Heart right ventricle (tissue), 16 donors: ENCODE data around the gene FNDC11. TPM values are rescaled to one million over a fixed set of nuclear protein-coding genes. Genes with fewer than 3 reads are reported as not detected.

Experiments used
- ATAC-seq, 8 donors: fragments of 200-7000 bp; cut with Tn5 transposase; one replicate each; pipeline ENCODE4 v1.9.1; 2020; ENCODE audit warnings: mild to moderate bottlenecking in 8 of 8, moderate library complexity in 8 of 8, moderate number of reproducible peaks in 1 of 8
- DNase-seq, 2 donors: peaks; one replicate each; pipeline ENCODE4 v3.0.0-alpha.2; 2020
- H3K27ac ChIP-seq, 10 donors: fragments of 200-600 bp; sonication (generic) in 2 of 10; one replicate each; pipeline versions ENCODE4 v1.5.0 to v1.8.0; 2020 to 2022; ENCODE audit warnings: mild to moderate bottlenecking in 3 of 10
- H3K27me3 ChIP-seq, 7 donors: fragments of 200-600 bp; one replicate each; pipeline ENCODE4 v1.8.0; 2021 to 2022; ENCODE audit warnings: mild to moderate bottlenecking in 2 of 7
- H3K36me3 ChIP-seq, 9 donors: fragments of 200-600 bp; sonication (generic) in 1 of 9; one replicate each; pipeline versions ENCODE4 v1.5.0 to v1.8.0; 2020 to 2022; ENCODE audit warnings: mild to moderate bottlenecking in 2 of 9
- H3K4me1 ChIP-seq, 9 donors: fragments of 200-600 bp; sonication (generic) in 1 of 9; one replicate each; pipeline versions ENCODE4 v1.5.0 to v1.8.0; 2020 to 2022; ENCODE audit warnings: mild to moderate bottlenecking in 4 of 9
- H3K4me3 ChIP-seq, 10 donors: fragments of 200-600 bp; sonication (generic) in 2 of 10; one replicate each; pipeline versions ENCODE4 v1.5.0 to v1.8.0; 2020 to 2022; ENCODE audit warnings: mild to moderate bottlenecking in 7 of 10, moderate library complexity in 2 of 10
- H3K9me3 ChIP-seq, 11 donors: fragments of 200-600 bp in 10 of 11; sonication (generic) in 2 of 11; one replicate each; pipeline versions ENCODE4 v1.5.0 to v1.8.0; 2013 to 2022; ENCODE audit warnings: mild to moderate bottlenecking in 2 of 11, control low read depth in 1 of 11, moderate library complexity in 1 of 11
- WGBS, 2 donors: extraction: QIAGEN DNeasy Blood & Tissue Kit; methylation state at CpG; one replicate each; pipeline ENCODE4 v1.1.7; 2013; ENCODE audit warnings: inconsistent platforms in 1 of 2; 5-methylcytosine and 5-hydroxymethylcytosine counted together
- intact Hi-C, 10 donors: fragments of 100-400 bp; cut with DNase I; formaldehyde crosslinking; loops; one replicate each; pipeline versions ENCODE4 v1.11.1 to v1.14.2; 2022
- polyA plus RNA-seq, 2 donors: library from polyadenylated mRNA; stranded (reverse); fragments of 200-250 nt; gene quantifications; one replicate each; pipeline ENCODE4 v1.2.3, GENCODE V29; 2013
- total RNA-seq, 10 donors: library from RNA; stranded (reverse); fragmentation: NEBNext Ultra II Directional in 3 of 10; extraction: Animal tissue kit (Norgen Biotek cat#: 25700) in 3 of 10; gene quantifications; one replicate each; pipeline versions ENCODE4 v1.2.1 to v1.2.4, GENCODE V29; 2021 to 2023
- TF ChIP-seq, protein P1 (sequence below), 9 donors: fragments of 200-600 bp; sonication (generic) in 2 of 9; IDR thresholded peaks; one replicate each; pipeline versions ENCODE4 v1.5.0 to v1.8.0; 2021 to 2022; ENCODE audit warnings: antibody characterized with exemption in 9 of 9, mild to moderate bottlenecking in 5 of 9, moderate library complexity in 1 of 9
- donor health status: Arrhythmogenic right ventricular cardiomyopathy.
- donor health status: ischemic (EF 13 %, LVEDD 7.1; RV severe dilation, severe dysfunction).
- donor health status: healthy with polysubstance abuse.
- donor health status: DM: no; HTN: yes; CAD: no.
- donor health status: DM: no; HTN: no; CAD: no.
- donor health status: ischemic (EF 25% LVEDD 6.9; RV normal size, moderate dysfunction).
- donor health status: ischemic (EF 25% LVEDD 5.7; RV mildly dilated, moderate dysfunction).
- donor health status: healthy.
- donor health status: DM: yes; HTN: yes; CAD: no.
- donor health status: Ischemic cardiomyopathy.
- donor health status: ischemic (EF 35%, LVEDD 5.7; RV mildly dilated, moderate dysfunction).
- donor health status: nonischemic (EF 11% LVEDD 7.7; RV severe dilation, severe dysfunction).
- donor health status: DM: yes; HTN: yes; CAD: no.
- donor health status: PGD.
- donor health status: ischemic (EF 29% LVEDD 5.4; RV normal size, mild dysfunction).
- donor health status: nonischemic (EF 23%, LVEDD 6.1; RV moderate dilation, normal function).

FNDC11 gene
- total and polyA plus RNA-seq, 12 donors: 0.09 to 0.29 (median 0.18) TPM; not detected in 6

DNA sequence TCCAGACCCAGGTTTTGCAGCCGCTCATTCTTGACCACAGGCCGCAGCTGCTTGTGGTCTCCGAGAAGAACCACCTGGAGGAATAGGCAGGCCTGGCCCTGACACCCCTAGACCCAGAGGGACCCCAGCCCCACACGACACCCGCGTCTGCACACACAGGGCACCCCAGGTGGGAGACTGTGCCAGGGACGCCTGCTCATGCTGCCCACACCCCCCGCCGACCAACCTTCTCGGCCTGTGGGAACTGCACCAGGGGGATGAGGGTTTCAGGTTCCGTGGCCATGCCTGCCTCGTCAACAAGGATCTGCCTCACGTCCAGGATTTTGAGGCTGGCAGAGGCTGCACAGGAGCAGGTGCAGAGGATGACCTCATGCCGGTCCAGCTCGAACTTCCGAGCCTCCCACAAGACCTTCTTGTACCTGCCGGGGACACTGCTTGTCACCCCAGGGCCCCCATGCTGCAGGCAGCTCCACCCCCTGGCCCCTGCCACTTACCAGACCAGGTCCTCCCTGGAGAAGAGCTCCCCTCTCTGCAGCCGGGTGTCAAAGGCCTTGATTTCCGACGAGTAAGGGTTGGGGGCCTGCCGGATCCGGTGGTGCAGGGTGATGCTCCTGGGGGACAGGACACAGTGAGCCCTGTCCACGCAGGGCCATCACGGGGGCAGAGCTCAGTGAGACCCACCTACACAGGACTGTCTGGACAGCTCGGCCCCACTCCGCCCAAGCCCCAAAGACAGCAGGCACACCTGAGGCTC, 7.1 kb downstream of the FNDC11 start:
- Histone ChIP-seq H3K4me1 (no peaks in the 10 kb centered on the region), H3K9me3 (no peaks in the 10 kb centered on the region), H3K4me3 (no peak overlapping the region), H3K27me3 (peaks cover 0 to 15% (median 0%) of the 10 kb centered on the region in 7 donors), H3K36me3 (peaks cover 6 to 82% (median 55%) of the 10 kb centered on the region in 9 donors), H3K27ac (no peak overlapping the region)
- DNase-seq (no peak), ATAC-seq (no peak)
- 94% methylated on average over 26 of the region's 26 CpGs for WGBS, 2 donors
- TF ChIP-seq, protein P1, sequence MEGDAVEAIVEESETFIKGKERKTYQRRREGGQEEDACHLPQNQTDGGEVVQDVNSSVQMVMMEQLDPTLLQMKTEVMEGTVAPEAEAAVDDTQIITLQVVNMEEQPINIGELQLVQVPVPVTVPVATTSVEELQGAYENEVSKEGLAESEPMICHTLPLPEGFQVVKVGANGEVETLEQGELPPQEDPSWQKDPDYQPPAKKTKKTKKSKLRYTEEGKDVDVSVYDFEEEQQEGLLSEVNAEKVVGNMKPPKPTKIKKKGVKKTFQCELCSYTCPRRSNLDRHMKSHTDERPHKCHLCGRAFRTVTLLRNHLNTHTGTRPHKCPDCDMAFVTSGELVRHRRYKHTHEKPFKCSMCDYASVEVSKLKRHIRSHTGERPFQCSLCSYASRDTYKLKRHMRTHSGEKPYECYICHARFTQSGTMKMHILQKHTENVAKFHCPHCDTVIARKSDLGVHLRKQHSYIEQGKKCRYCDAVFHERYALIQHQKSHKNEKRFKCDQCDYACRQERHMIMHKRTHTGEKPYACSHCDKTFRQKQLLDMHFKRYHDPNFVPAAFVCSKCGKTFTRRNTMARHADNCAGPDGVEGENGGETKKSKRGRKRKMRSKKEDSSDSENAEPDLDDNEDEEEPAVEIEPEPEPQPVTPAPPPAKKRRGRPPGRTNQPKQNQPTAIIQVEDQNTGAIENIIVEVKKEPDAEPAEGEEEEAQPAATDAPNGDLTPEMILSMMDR (IDR thresholded peaks at IDR 0.05): no peak
- intact Hi-C loops: no loop called here

DNA sequence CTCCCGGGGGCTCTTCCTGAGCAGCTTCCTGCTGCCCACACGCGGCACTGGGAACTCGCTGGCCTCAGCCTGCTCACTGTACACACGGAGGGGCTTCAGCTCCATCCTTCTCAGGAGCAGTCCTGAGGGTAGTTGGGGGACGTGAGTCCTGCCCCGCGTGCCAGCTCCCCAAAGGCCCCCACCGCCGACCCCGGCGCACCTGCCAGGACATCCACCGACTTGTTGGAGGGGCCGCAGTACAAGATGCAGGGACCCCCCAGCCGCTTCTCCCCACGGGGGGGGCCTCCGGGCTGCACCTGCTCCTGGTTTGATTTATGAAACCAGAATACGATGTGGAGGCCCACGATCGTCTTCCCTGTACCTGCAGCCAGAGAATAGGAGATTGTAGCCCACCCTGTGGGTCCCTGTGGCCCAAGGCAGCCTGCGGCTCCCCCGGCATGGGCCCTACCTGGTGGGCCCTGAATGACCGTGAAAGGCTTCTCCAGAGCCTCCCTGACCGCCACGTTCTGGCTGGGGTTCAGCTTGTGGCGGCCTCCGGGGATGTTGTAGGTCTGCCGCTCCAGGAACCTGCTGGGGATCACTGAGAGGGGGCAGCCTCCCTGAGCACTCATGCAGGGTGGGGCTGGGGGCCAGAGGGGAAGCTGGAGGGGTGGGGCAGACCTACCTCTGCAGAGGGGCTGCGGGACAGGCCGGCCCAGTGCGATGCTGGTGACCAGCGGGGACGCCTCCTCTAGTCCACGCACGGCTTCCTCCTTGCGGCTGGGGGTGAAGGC, 7.9 kb downstream of the FNDC11 start:
- DNase-seq: no peak
- Histone ChIP-seq H3K27ac (no peak overlapping the region), H3K27me3 (peaks cover 0 to 16% (median 0%) of the 10 kb centered on the region in 7 donors), H3K4me1 (peaks cover 0 to 1% (median 0%) of the 10 kb centered on the region in 9 donors), H3K4me3 (no peak overlapping the region), H3K36me3 (peaks cover 6 to 89% (median 57%) of the 10 kb centered on the region in 9 donors), H3K9me3 (no peaks in the 10 kb centered on the region)
- WGBS, 2 donors: 89 to 94% methylated on average over 36 of the region's 36 CpGs
- intact Hi-C loops: no loop called here
- no peak for ATAC-seq
- TF ChIP-seq, protein P1 (IDR thresholded peaks at IDR 0.05): no peak

DNA sequence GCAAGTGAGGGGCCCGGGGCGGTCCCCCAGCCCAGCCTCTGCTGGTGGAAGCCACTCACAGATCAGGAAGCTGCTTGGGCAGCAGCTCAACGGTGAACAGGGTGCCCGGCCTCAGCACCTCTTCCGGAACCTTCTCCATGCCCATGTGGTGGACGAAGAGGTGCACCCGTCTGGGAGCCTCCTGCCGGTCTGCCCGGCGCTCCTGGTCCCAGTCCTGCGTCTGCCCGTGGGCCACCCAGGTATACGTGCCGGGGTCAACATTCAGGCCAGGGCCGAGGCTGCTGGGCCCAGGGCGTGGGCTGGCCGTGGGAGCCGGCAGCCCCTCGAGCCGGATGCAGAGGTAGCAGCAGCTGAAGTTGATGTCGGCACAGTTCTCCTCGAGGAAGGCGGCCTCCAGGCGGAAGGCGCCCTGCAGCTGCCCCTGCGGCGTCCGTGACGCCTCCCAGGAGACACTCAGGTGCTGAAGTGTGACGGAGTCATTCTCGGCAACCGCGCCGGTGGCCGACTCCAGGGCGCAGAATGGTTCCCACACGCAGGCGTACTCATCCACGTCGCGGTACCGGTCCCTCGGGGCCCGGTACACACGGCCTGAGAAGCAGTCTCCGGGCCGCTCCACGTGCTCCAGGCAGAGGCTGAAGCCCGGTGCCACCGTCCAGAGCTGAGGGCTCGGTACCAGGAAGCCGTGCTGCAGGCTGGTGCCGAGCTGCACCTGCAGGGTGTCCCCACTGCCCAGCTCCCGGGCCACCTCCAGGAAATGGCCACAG, 8.7 kb downstream of the FNDC11 start:
- intact Hi-C loops: no loop called here
- no peak overlapping the region for H3K4me3 ChIP-seq
- WGBS, 2 donors: 92 to 95% methylated on average over 54 of the region's 54 CpGs
- H3K4me1 ChIP-seq: peaks cover 0 to 10% (median 0%) of the 10 kb centered on the region in 9 donors
- H3K36me3 ChIP-seq: peaks cover 6 to 95% (median 60%) of the 10 kb centered on the region in 9 donors
- H3K27ac ChIP-seq: no peak overlapping the region
- TF ChIP-seq, protein P1 (IDR thresholded peaks at IDR 0.05): no peak
- H3K27me3 ChIP-seq: peaks cover 0 to 16% (median 0%) of the 10 kb centered on the region in 7 donors
- DNase-seq: no peak
- no peak for ATAC-seq
- H3K9me3 ChIP-seq: no peaks in the 10 kb centered on the region
